Epithelial cell of esophagus (primary cell): ENCODE measurements around the gene NOC3L.

Source experiments
- DNase-seq: peaks from one replicate; pipeline ENCODE4 v3.0.0; 2010; ENCODE audit warnings: low read depth
- H3K4me3 ChIP-seq: 2 replicates; pipeline ENCODE4 v1.5.1; 2011; ENCODE audit warnings: mild to moderate bottlenecking, low read length, control low read depth
- CTCF ChIP-seq: IDR thresholded peaks from 2 replicates; pipeline ENCODE4 v1.5.1; 2011; ENCODE audit warnings: low read depth, mild to moderate bottlenecking, low read length, control low read depth, inconsistent platforms; ENCODE audit not compliant: insufficient read depth; ENCODE audit errors: missing control alignments

NOC3L gene

GRCh38 chr10:94362360-94363250 is at the start of gene NOC3L:
Gene NOC3L (minus strand): TSS chr10:94362939. CDS start chr10:94362838, 101 bp downstream.
- peak; percentile 51 for TF ChIP-seq CTCF
- peak; percentile 96 for DNase-seq

GRCh38 chr10:94412449-94412848 is 49.7 kb upstream of the NOC3L start:
- no peak for DNase-seq
- H3K4me3 ChIP-seq, result no peak overlapping the region
- no peak for TF ChIP-seq CTCF

More at GRCh38 chr10:94362360-94363250, at the start of gene NOC3L:
- H3K4me3 ChIP-seq, result peak within 1 kb of the TSS; percentile 66

GRCh38 chr10:94411304-94411703 is 48.6 kb upstream of the NOC3L start:
- H3K4me3 ChIP-seq, result no peak overlapping the region
- TF ChIP-seq CTCF, result no peak
- DNase-seq, result no peak

GRCh38 chr10:94409021-94409657 is 46.4 kb upstream of the NOC3L start:
- no peak for TF ChIP-seq CTCF
- DNase-seq, result no peak
- no peak overlapping the region for H3K4me3 ChIP-seq

- no peak for DNase-seq
- TF ChIP-seq CTCF, result no peak
- no peak overlapping the region for H3K4me3 ChIP-seq
Measured at GRCh38 chr10:94407668-94408067, 44.9 kb upstream of the NOC3L start.

GRCh38 chr10:94405406-94405805 is 42.7 kb upstream of the NOC3L start:
- H3K4me3 ChIP-seq, result no peak overlapping the region
- no peak for DNase-seq
- TF ChIP-seq CTCF, result no peak
